ENCODE data around the gene MELTF. TPM values are rescaled to one million over a fixed set of nuclear protein-coding genes. Genes with fewer than 3 reads are reported as not detected.
A peak's percentile ranks its signal among the peaks of the same experiment; 100 is the strongest.

Gene MELTF
- total and polyA plus RNA-seq, 2 of the 13 experiments (the other 11 are each of a cell fraction or from before 2014, with no cell fraction given), result 3.2 to 7.5 TPM

- TF ChIP-seq LCORL (IDR thresholded peaks at IDR 0.05) (no peak), LCORL (CRISPR knock-in tag; IDR thresholded peaks at IDR 0.05) (peak; percentile 79), GABPA (IDR thresholded peaks at IDR 0.05; ENCODE audit: low read depth, low read length) (no peak), GABPA (CRISPR knock-in tag; IDR thresholded peaks at IDR 0.05; ENCODE audit: low read depth) (no peak), SKI (IDR thresholded peaks at IDR 0.05; ENCODE audit: partially characterized antibody) (peak; percentile 14), CBX5 (CRISPR knock-in tag; IDR thresholded peaks at IDR 0.05; ENCODE audit: borderline replicate concordance) (peak; percentile 26; the same call in 1 of the 2 replicates), RBM39 (IDR thresholded peaks at IDR 0.05; ENCODE audit: low read depth, low read length, poor library complexity, severe bottlenecking) (no peak), HMG20B (CRISPR knock-in tag; conservative IDR thresholded peaks at IDR 0.05) (no peak), FOXM1 (CRISPR knock-in tag; IDR thresholded peaks at IDR 0.05) (no peak), KLF12 (CRISPR knock-in tag; IDR thresholded peaks at IDR 0.05; ENCODE audit: borderline replicate concordance) (peak; percentile 76; the same call in 1 of the 2 replicates), ZBTB34 (CRISPR knock-in tag; IDR thresholded peaks at IDR 0.05) (no peak), ZNF354B (CRISPR knock-in tag; IDR thresholded peaks at IDR 0.05) (no peak), ETV5 (CRISPR knock-in tag; IDR thresholded peaks at IDR 0.05; ENCODE audit: borderline replicate concordance) (0 out of 2 replicates have a peak, but pooled peaks have one; percentile 19), ARID5B (CRISPR knock-in tag; IDR thresholded peaks at IDR 0.05) (peak; percentile 84), NCOA1 (CRISPR knock-in tag; IDR thresholded peaks at IDR 0.05) (peak; percentile 74; the same call in 1 of the 2 replicates), ZNF749 (CRISPR knock-in tag; IDR thresholded peaks at IDR 0.05; ENCODE audit: borderline replicate concordance) (no peak), ARID2 (CRISPR knock-in tag; IDR thresholded peaks at IDR 0.05; ENCODE audit: borderline replicate concordance) (no peak), ZBTB43 (CRISPR knock-in tag; conservative IDR thresholded peaks at IDR 0.05) (no peak), ZFYVE20 (CRISPR knock-in tag; IDR thresholded peaks at IDR 0.05; ENCODE audit: borderline replicate concordance, low read depth) (no peak), REPIN1 (CRISPR knock-in tag; IDR thresholded peaks at IDR 0.05; ENCODE audit: borderline replicate concordance, low read depth) (no peak; the same call in 1 of the 2 replicates), ZBTB49 (CRISPR knock-in tag; IDR thresholded peaks at IDR 0.05; ENCODE audit: borderline replicate concordance) (no peak)
Observed at GRCh38 chr3:196988241-196989029, 41.2 kb downstream of the MELTF start (continued).

Measured in HepG2 (cell line).